ENCODE results near the gene RAC3.

- TF ChIP-seq CTCF (IDR thresholded peaks at IDR 0.05) (no peak), EP300 (IDR thresholded peaks at IDR 0.05) (peak in 1 of 2 donors; percentile 36)
Observed at GRCh38 chr17:82022310-82022980, 9.0 kb upstream of the RAC3 start, which contains the start of gene CENPX.

Data from tibial nerve (tissue), 4 donors.